ENCODE results near the gene NDST1.

NDST1 gene

DNA sequence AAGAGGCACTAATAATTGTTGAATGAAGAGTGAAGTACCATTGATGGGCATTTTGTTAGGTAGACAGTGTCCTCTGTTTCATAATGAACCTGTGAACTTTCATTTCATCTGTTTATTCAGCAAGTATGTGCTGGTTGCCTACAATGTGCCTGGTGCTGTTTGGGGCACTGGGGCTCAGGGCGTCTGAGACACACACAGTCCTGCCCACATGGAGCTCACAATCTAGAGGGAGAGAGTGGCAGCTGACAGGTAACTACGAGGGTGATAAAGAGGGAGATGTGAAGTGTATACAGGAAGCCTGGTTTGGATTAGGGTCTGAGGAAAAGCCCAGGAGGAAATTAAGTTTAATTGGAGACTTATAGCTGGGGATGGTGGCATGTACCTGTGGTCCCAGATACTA, 28.5 kb upstream of the NDST1 start:
- Histone ChIP-seq H3K27ac (ENCODE audit: low read depth, low read length) (no peak overlapping the region), H3K4me3 (ENCODE audit: low read length) (no peak overlapping the region), H3K36me3 (ENCODE audit: insufficient read depth, low read length) (no peaks in the 10 kb centered on the region), H3K4me1 (ENCODE audit: insufficient read depth, low read length) (0 out of 2 replicates have a peak, but pooled peaks cover 13% of the 10 kb centered on the region), H3K27me3 (ENCODE audit: insufficient read depth, low read length) (no peaks in the 10 kb centered on the region), H3K9ac (ENCODE audit: low read depth, low read length) (no peak overlapping the region), H3K9me3 (ENCODE audit: insufficient read depth, low read depth, low read length) (no peaks in the 10 kb centered on the region)
- 88% methylated on average over 2 of the region's 2 CpGs for WGBS

DNA sequence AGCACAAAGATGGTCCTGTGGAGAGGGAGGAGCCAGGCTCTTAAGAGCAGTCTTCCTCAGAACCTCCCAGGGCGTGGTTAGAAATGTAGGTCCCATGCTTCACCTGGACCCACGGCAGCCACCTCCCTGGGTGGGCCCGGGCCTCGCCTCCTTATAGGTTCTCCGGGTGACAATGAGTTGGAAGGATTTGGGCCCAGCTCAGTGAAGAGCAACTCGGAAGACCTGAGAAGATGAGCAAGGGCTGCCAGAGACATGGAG, 26.3 kb upstream of the NDST1 start:
- no peak overlapping the region for H3K4me3 ChIP-seq (ENCODE audit: low read length)
- no peaks in the 10 kb centered on the region for H3K27me3 ChIP-seq (ENCODE audit: insufficient read depth, low read length)
- peaks cover 16% of the 10 kb centered on the region; the same call in 1 of the 2 replicates for H3K4me1 ChIP-seq (ENCODE audit: insufficient read depth, low read length)
- H3K9me3 ChIP-seq (ENCODE audit: insufficient read depth, low read depth, low read length), result no peaks in the 10 kb centered on the region
- no peak overlapping the region for H3K9ac ChIP-seq (ENCODE audit: low read depth, low read length)
- H3K36me3 ChIP-seq (ENCODE audit: insufficient read depth, low read length), result no peaks in the 10 kb centered on the region
- H3K27ac ChIP-seq (ENCODE audit: low read depth, low read length), result no peak overlapping the region
- 73% methylated on average over 6 of the region's 6 CpGs for WGBS

DNA sequence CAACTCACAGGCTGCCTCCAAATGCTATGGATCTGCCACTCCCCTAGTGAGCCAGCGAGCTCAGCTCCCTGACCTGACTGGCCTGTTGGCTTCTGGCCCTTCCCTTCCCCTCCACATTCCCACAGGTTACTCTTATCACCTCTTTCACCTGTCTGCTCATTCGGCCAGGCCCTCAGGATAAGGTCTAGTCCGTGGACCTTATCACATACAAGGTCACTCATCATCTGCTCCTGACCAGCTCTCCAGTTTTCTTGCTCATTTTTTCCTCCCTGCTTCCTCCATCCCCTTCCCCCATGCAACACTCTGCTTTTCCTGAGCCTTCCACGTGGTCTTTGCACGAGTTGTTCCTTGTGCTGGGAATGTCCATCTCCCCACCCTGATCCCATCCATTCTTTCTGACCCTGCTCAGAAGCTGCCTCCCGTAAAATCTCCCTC, 25.9 kb upstream of the NDST1 start:
- H3K27me3 ChIP-seq (ENCODE audit: insufficient read depth, low read length), result no peaks in the 10 kb centered on the region
- no peak overlapping the region for H3K9ac ChIP-seq (ENCODE audit: low read depth, low read length)
- H3K9me3 ChIP-seq (ENCODE audit: insufficient read depth, low read depth, low read length), result no peaks in the 10 kb centered on the region
- no peak overlapping the region for H3K4me3 ChIP-seq (ENCODE audit: low read length)
- 74% methylated on average over 6 of the region's 6 CpGs for WGBS
- no peaks in the 10 kb centered on the region for H3K36me3 ChIP-seq (ENCODE audit: insufficient read depth, low read length)
- peaks cover 16% of the 10 kb centered on the region for H3K4me1 ChIP-seq (ENCODE audit: insufficient read depth, low read length)
- no peak overlapping the region for H3K27ac ChIP-seq (ENCODE audit: low read depth, low read length)

DNA sequence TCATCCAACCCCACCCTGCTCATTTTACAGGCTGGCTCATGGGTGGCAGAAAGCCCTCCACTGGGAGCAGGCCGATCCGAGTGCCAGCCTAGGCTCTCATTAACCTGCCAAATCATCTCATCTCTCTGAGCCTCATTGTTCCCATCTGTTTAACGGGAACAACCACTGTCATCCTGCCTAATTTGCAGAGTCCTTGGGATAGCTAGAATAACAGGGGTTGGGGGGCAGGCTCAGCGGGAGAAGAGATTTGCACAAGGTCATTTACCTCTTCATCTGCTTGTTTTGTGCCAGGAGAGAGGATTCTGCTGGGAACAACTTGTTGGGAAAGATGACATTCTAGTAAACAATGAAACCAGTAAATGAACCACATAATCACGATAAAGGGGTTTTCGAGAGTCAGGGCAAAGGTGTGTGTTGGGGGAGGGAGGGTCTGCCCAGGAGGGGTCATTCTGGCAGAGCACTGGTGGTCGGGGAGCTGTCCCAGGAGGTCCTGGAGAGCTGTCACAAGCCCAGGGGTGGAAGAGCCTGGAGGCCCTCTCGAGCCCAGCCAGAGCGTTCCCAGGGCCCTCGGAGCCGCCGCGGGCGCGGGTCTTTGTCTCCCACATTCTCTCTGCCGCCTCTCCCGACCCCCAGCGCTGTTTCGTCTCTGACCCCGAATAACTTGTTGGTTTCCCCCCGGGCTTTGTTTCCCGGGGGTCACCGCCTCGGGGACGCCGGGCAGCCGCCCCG, 22.8 kb upstream of the NDST1 start:
- peaks cover 42% of the 10 kb centered on the region for H3K4me1 ChIP-seq (ENCODE audit: insufficient read depth, low read length)
- no peaks in the 10 kb centered on the region for H3K27me3 ChIP-seq (ENCODE audit: insufficient read depth, low read length)
- H3K36me3 ChIP-seq (ENCODE audit: insufficient read depth, low read length), result no peaks in the 10 kb centered on the region
- peak overlapping the region; percentile 94 for H3K9ac ChIP-seq (ENCODE audit: low read depth, low read length)
- no peaks in the 10 kb centered on the region for H3K9me3 ChIP-seq (ENCODE audit: insufficient read depth, low read depth, low read length)
- H3K4me3 ChIP-seq (ENCODE audit: low read length), result peak overlapping the region; percentile 84
- H3K27ac ChIP-seq (ENCODE audit: low read depth, low read length), result peak overlapping the region; percentile 97
- WGBS, result 11% methylated on average over 28 of the region's 28 CpGs

DNA sequence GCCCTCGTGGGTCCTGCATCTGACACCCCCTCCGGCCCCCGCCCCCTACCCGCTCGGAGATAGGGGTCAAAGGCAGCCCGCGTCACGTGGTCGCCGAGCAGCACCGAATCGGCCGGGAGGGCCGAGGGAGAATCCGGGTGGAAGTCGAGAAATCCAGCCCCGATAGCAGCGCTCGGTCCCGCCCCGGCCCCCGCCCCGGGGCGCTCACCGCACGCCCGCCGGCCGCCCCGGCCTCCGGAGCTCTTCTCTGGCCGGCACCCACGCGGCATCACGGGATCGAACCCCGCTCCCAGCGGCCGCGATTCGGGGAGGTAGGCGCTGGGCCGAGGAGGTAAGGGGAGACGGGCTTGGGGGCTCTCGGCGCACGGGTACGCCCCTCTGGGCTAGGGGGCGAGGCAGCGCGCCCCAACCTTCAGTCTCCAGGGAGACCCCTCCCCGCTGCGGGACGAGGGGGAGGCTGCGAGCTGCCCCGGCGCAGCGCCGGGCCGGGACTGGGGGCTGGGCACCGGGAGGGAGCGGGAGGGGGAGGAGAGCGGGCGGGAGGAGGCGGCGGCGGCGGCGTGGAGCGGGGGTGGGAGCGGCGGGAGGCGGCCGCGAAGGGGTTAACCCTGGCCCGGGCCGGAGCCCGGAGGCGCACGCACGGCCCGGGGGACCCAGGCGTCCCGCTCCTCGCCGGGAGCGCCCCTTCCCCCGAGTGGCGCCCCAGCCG, 22.1 kb upstream of the NDST1 start:
- Histone ChIP-seq H3K4me3 (ENCODE audit: low read length) (peak overlapping the region; percentile 84), H3K9ac (ENCODE audit: low read depth, low read length) (peak overlapping the region; percentile 94), H3K9me3 (ENCODE audit: insufficient read depth, low read depth, low read length) (no peaks in the 10 kb centered on the region), H3K27me3 (ENCODE audit: insufficient read depth, low read length) (no peaks in the 10 kb centered on the region), H3K36me3 (ENCODE audit: insufficient read depth, low read length) (no peaks in the 10 kb centered on the region), H3K27ac (ENCODE audit: low read depth, low read length) (peak overlapping the region; percentile 97), H3K4me1 (ENCODE audit: insufficient read depth, low read length) (peaks cover 49% of the 10 kb centered on the region)
- under 1% methylated on average over 90 of the region's 90 CpGs for WGBS

DNA sequence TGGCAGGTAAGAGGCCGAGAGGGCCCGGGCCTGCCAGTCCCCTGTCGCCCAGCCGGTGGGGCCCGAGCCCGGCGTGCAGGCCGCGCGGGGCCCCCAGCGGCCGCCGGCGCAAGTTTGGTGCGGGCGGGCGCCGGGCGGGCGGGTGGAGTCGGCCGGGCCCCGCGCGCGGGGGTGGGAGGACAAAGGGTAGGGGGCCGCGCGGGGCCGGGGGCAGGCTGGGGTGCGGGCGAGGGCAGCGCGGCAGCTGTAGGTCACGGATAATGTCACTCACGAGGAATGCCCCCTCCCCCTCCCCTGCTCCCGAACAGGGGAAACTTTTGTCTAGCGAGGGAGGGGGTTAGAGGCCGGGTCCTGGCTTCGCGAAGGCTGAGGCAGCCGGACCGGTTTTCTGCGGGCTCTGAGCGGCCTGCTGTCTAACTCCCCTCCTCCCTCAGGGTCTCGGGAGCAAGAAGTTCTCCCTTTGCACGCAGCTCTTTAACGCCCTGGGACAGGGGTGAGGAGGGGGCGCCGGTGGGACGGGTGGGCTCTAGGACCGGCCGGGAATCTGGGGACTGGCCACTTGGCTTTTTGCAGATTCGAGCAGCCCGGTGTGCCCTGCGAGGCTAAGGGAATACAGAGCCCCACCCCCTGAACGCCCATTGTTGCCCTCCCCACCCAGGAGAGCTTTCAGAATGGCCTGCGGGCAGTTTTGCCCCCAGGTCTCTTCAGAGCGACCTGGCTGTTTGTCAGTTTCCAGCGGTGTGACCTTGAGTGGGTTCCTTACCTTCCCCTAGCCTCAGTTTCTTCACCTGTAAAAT, 21.3 kb upstream of the NDST1 start:
- Histone ChIP-seq H3K36me3 (ENCODE audit: insufficient read depth, low read length) (no peaks in the 10 kb centered on the region), H3K27ac (ENCODE audit: low read depth, low read length) (peak overlapping the region; percentile 97), H3K9me3 (ENCODE audit: insufficient read depth, low read depth, low read length) (no peaks in the 10 kb centered on the region), H3K4me3 (ENCODE audit: low read length) (peak overlapping the region; percentile 84), H3K27me3 (ENCODE audit: insufficient read depth, low read length) (no peaks in the 10 kb centered on the region), H3K9ac (ENCODE audit: low read depth, low read length) (peak overlapping the region; percentile 94), H3K4me1 (ENCODE audit: insufficient read depth, low read length) (peaks cover 54% of the 10 kb centered on the region)
- under 1% methylated on average over 48 of the region's 60 CpGs for WGBS

DNA sequence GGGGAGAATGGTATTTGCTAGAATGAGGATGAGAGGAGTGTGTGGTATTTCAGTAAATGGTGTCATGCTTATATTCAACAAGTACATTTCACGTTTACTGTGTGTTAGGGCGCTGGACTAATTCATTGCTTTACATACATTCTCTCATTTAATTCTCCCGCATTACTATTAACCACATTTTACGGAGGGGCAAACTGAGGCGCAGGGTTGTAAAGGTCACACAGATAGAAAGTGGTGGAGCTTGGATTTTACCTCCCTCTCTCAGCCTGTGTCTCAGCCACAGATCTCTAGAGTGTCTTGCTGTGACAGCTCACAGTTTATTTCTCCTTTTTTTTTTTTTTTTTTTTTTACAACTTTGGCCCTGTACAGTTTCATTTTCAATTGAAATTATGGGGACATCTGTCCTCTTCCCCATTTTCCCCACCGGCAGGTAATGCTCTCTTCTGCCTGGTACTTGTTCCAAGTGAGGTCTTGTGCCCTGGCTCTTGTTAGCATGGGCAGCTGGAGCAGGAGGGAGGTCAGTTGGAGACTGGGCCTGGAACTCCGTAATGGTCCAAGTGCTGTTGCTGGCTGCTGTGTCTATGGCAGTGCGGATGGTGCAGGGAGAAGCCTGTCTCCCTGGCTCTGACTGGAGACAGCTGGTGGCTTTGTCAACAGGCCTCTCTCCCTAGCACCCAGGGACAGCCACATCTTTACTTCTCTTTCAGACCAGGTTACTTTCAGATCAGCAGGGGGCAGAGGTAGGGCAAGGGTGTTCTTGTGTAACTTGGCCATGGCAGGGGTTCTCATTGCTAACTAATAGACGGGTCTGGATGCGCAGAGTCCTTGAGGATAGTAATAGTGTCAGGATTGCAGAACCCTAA, 20.5 kb upstream of the NDST1 start:
- Histone ChIP-seq H3K9ac (ENCODE audit: low read depth, low read length) (peak overlapping the region; percentile 94), H3K36me3 (ENCODE audit: insufficient read depth, low read length) (no peaks in the 10 kb centered on the region)

DNA sequence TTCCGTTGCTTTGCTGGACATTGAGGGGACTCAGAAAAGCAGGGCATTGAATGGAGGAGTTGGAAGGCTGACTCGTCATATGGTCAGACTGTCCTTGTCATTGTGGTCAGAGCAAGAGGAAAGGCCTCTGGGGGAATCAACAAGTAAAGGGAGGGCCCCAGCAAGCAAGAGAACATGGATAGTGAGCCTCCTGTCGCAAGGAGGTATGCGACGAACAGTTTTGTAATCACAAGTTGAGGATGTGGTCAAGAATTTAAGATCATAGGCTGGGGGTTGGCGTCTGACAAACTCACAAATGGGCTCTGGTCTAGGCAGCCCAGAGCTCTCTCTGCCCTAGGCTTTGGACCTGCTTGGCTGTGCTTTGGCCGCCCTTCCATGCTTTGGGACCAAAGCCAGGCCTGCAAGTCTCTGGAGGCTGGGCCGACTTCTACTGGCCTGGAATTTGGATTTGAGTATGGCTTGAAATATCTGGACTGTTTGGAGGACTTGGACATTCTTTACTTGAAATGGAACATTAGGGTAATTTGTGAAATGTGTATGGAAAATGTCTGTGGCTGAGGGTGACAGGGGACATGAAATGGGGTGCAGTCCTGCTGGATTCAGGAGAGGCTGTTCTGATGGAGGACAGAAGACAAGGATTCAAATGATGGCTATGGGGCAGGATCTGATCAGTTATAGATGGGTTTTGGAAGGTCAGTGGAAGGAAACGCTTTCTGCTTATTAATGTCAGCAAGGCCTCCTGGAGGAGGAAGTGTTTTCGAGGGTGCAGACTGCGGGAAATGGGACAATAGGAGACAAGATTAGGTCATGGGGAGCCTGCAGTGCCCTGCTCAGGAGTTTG, 19.2 kb upstream of the NDST1 start:
- 86% methylated on average over 11 of the region's 11 CpGs for WGBS
- peaks cover 55% of the 10 kb centered on the region for H3K4me1 ChIP-seq (ENCODE audit: insufficient read depth, low read length)
- no peak overlapping the region for H3K9ac ChIP-seq (ENCODE audit: low read depth, low read length)
- no peak overlapping the region for H3K27ac ChIP-seq (ENCODE audit: low read depth, low read length)
- H3K4me3 ChIP-seq (ENCODE audit: low read length), result no peak overlapping the region
- H3K9me3 ChIP-seq (ENCODE audit: insufficient read depth, low read depth, low read length), result no peaks in the 10 kb centered on the region
- H3K36me3 ChIP-seq (ENCODE audit: insufficient read depth, low read length), result no peaks in the 10 kb centered on the region
- no peaks in the 10 kb centered on the region for H3K27me3 ChIP-seq (ENCODE audit: insufficient read depth, low read length)

More for the DNA sequence above, 20.5 kb upstream of the NDST1 start:
- 73% methylated on average over 10 of the region's 10 CpGs for WGBS
- no peaks in the 10 kb centered on the region for H3K27me3 ChIP-seq (ENCODE audit: insufficient read depth, low read length)
- no peaks in the 10 kb centered on the region for H3K9me3 ChIP-seq (ENCODE audit: insufficient read depth, low read depth, low read length)
- H3K4me3 ChIP-seq (ENCODE audit: low read length), result peak overlapping the region; percentile 84
- H3K27ac ChIP-seq (ENCODE audit: low read depth, low read length), result peak overlapping the region; percentile 97; the same call in 1 of the 2 replicates
- H3K4me1 ChIP-seq (ENCODE audit: insufficient read depth, low read length), result peaks cover 57% of the 10 kb centered on the region

DNA sequence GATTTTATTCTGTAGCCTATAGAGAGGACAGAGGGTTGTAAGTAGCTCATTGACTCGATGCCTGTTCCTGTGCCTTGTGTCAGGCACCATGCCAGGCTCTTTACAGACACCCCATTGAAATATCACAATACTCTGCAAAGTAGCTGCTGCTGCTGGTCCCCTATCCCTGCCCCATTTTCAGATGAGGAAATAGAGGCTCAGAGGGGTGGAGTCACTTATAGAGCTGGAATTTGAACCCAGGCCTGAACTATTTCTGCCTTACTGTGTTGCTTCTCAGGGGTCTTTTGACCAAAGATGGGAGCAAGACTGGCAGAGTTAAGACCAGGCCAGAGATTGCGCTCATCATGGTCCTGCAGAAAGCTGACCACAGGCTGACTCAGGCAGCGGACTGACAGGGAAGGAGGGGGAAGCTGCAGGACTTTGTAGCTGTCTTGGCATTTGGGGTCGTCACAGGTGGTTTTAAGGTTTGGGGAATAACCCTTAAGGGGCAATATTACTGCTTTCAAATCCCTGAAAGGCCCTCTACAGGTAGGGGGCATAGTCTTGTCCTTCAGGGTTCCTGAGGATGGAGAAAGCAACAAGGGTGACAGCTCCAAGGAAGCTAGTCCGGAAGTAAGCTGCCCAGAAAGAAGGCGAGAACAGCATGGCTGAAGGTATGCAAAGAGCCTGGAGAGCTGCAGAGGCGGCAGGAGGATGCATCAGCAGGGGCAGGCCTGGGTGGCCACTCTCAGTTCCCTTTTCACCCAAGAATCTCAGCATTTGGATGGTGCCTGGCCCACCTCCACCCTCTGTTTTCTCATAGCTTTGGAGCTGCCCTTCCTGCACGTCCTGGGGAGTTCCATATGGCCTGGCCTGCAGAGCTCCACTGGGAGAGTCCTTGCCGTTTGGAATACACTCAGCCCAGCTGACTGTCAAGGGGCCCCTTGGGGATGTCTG, 18.3 kb upstream of the NDST1 start:
- H3K9me3 ChIP-seq (ENCODE audit: insufficient read depth, low read depth, low read length), result no peaks in the 10 kb centered on the region
- no peaks in the 10 kb centered on the region for H3K36me3 ChIP-seq (ENCODE audit: insufficient read depth, low read length)
- H3K4me1 ChIP-seq (ENCODE audit: insufficient read depth, low read length), result peaks cover 55% of the 10 kb centered on the region
- 54% methylated on average over 9 of the region's 9 CpGs for WGBS
- peak overlapping the region; percentile 9; the same call in 1 of the 2 replicates for H3K27ac ChIP-seq (ENCODE audit: low read depth, low read length)
- H3K9ac ChIP-seq (ENCODE audit: low read depth, low read length), result no peak overlapping the region
- no peaks in the 10 kb centered on the region for H3K27me3 ChIP-seq (ENCODE audit: insufficient read depth, low read length)
- H3K4me3 ChIP-seq (ENCODE audit: low read length), result no peak overlapping the region
